Peyer's patch (tissue), 4 donors: ENCODE results near the gene RPL7A.

Experiments
- POLR2A ChIP-seq, 2 donors: fragments of 450-650 bp; IDR thresholded peaks; one replicate each; pipeline ENCODE4 v1.5.1; 2017; ENCODE audit warnings: antibody characterized with exemption in 2 of 2, mild to moderate bottlenecking in 2 of 2, moderate library complexity in 2 of 2
- TF ChIP-seq, protein P1 (sequence below), 6 experiments: fragments of 450-650 bp in 4 of 6; fragments of 200-600 bp in 2 of 6; sonication (generic) in 1 of 6; IDR thresholded peaks; one replicate each; pipeline ENCODE4 v1.5.1; 2017 to 2019; ENCODE audit warnings: antibody characterized with exemption in 6 of 6, mild to moderate bottlenecking in 3 of 6, moderate library complexity in 1 of 6

DNA sequence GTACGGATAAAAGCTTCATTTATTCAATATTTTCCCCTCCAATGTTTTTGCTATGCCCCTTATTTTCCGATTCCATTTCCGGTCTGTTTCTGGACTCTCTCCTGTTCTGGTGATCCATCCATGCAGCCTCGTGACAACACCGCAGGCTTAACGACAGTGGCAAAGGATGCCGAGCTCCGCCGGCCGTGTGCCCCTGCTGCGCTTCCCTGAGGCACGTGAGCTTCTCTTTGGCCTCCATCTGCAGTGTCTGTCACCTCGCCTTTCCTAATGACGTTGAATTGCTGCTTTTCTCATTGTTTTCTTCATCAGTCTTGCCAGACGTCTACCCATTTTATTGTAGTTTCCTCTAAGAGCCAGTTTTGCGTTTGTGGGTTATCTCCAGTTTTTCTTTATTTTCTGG lies 40.7 kb upstream of the RPL7A start:
- TF ChIP-seq, protein P1, sequence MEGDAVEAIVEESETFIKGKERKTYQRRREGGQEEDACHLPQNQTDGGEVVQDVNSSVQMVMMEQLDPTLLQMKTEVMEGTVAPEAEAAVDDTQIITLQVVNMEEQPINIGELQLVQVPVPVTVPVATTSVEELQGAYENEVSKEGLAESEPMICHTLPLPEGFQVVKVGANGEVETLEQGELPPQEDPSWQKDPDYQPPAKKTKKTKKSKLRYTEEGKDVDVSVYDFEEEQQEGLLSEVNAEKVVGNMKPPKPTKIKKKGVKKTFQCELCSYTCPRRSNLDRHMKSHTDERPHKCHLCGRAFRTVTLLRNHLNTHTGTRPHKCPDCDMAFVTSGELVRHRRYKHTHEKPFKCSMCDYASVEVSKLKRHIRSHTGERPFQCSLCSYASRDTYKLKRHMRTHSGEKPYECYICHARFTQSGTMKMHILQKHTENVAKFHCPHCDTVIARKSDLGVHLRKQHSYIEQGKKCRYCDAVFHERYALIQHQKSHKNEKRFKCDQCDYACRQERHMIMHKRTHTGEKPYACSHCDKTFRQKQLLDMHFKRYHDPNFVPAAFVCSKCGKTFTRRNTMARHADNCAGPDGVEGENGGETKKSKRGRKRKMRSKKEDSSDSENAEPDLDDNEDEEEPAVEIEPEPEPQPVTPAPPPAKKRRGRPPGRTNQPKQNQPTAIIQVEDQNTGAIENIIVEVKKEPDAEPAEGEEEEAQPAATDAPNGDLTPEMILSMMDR (IDR thresholded peaks at IDR 0.05), result no peak
- no peak for TF ChIP-seq POLR2A (IDR thresholded peaks at IDR 0.05)
